ENCODE data around the gene RPL36A. TPM values are rescaled to one million over a fixed set of nuclear protein-coding genes. Genes with fewer than 3 reads are reported as not detected.

The RPL36A gene
- total and polyA plus RNA-seq, 10 of the 15 experiments (the other 5 are each of a cell fraction or from before 2014, with no cell fraction given), result 425 to 4,528 (median 3,270) TPM

GRCh38 chrX:101430457-101431078 is 39.8 kb downstream of the RPL36A start:
- POLR2A ChIA-PET, result no interaction called here
- FAIRE-seq, result no peak

More at GRCh38 chrX:101430457-101431078, 39.8 kb downstream of the RPL36A start:
- Histone ChIP-seq H3K79me2 (ENCODE audit: control insufficient read depth, insufficient read depth, low read length) (no peaks in the 10 kb centered on the region), H2AFZ (ENCODE audit: control insufficient read depth, low read depth, low read length) (no peak overlapping the region), H3K4me2 (ENCODE audit: control insufficient read depth, insufficient read depth) (no peak overlapping the region), H4K20me1 (ENCODE audit: control insufficient read depth, insufficient read depth) (no peaks in the 10 kb centered on the region), H3K36me3 (ENCODE audit: control insufficient read depth in 2 of 2, insufficient read depth in 2 of 2, low read length in 1 of 2) (no peaks in the 10 kb centered on the region), H3K4me3 (no peak overlapping the region), H3K9ac (ENCODE audit: control insufficient read depth, insufficient read depth, low read length) (no peak overlapping the region), H3K4me1 (ENCODE audit: control insufficient read depth, insufficient read depth, low read length) (no peaks in the 10 kb centered on the region; the same call in 1 of the 2 replicates), H3K9me3 (replicated peaks; ENCODE audit: control insufficient read depth, insufficient read depth, low read length) (no peaks in the 10 kb centered on the region), H3K27me3 (replicated peaks in 1 of 2; ENCODE audit: control insufficient read depth in 2 of 2, insufficient read depth in 2 of 2, low read length in 1 of 2) (no peaks in the 10 kb centered on the region), H3K27ac (ENCODE audit: control insufficient read depth, insufficient read depth) (no peak overlapping the region)
- no peak for TF ChIP-seq ESRRA (IDR thresholded peaks at IDR 0.05; ENCODE audit: low read length)
- TF ChIP-seq E2F8 (IDR thresholded peaks at IDR 0.05; ENCODE audit: low read depth, partially characterized antibody), result no peak
- no peak for TF ChIP-seq SREBF1 (IDR thresholded peaks at IDR 0.05; ENCODE audit: low read length)
- TF ChIP-seq ZZZ3 (IDR thresholded peaks at IDR 0.05; ENCODE audit: control insufficient read depth, insufficient read length, low read depth), result no peak
- TF ChIP-seq RUNX3 (IDR thresholded peaks at IDR 0.05; ENCODE audit: low read length), result peak; percentile 78
- TF ChIP-seq CREM (IDR thresholded peaks at IDR 0.05; ENCODE audit: low read depth), result no peak
- TF ChIP-seq IRF3 (IDR thresholded peaks at IDR 0.05), result no peak
- ATAC-seq (peak; percentile 70), DNase-seq (ENCODE audit: low read depth, low spot score) (no peak)
- BruUV-seq (replicated peaks), result no TSS peak
- RAD21 ChIA-PET (ENCODE audit: unreplicated experiment), result no interaction called here
- in situ Hi-C loops (cut with MboI), result no loop called here
- SMC1A ChIA-PET (ENCODE audit: uncharacterized antibody, unreplicated experiment), result no interaction called here
- intact Hi-C loops (cut with micrococcal nuclease; ENCODE audit: unreplicated experiment), result no loop called here
- CTCF ChIA-PET, result interaction anchor here (0.6 kb wide), 1 partner anchor 303 kb away, joined by 3 read pairs; no protein-coding TSS in a partner anchor
- 12% methylated on average over 2 of the region's 2 CpGs for WGBS (ENCODE audit: insufficient coverage, insufficient replicate concordance, low lambda C conversion rate, missing lambda C conversion rate)

Data from GM12878 (cell line).